ENCODE measurements around the gene ACACA. TPM values are rescaled to one million over a fixed set of nuclear protein-coding genes. Genes with fewer than 3 reads are reported as not detected.
"Not testable (repeated sequence)": the region's sequence is repeated elsewhere in the genome, so short reads cannot be mapped to it uniquely, and the experiment has no call there.

The ACACA gene
- total RNA-seq, 2 experiments from 2014 or later = 52.6 to 59.8 TPM

DNA sequence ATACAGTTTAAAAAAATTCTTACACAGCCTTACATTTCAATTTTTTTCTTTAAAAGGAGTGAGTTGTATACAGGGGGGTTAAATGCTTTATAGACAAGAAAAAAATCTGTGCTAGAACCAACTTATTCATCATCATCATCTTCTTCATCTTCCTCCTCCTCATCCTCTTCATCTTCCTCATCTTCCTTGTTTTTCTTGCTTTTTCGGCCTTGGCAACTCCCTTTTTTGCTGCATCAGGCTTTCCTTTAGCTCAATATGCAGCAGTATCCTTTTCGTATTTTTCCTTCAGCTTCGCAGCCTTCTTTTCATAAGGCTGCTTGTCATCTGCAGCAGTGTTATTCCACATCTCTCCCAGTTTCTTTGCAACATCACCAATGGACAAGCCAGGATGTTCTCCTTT, 263.1 kb downstream of the ACACA start:
- H3K4me3 Mint-ChIP-seq; H3K27me3 Mint-ChIP-seq (ENCODE audit: low read depth); H3K27ac Mint-ChIP-seq; DNase-seq; intact Hi-C loops (cut with micrococcal nuclease); CTCF ChIA-PET; H3K9me3 Mint-ChIP-seq: not testable (repeated sequence)
- Mint-ChIP-seq H3K4me1 (ENCODE audit: low read depth) (peaks cover 13% of the 10 kb centered on the region), H3K36me3 (ENCODE audit: low read depth) (peaks cover 26% of the 10 kb centered on the region)

GRCh38 chr17:37142294-37142896, 264.2 kb downstream of the ACACA start:
- CTCF ChIA-PET = no interaction called here

DNA sequence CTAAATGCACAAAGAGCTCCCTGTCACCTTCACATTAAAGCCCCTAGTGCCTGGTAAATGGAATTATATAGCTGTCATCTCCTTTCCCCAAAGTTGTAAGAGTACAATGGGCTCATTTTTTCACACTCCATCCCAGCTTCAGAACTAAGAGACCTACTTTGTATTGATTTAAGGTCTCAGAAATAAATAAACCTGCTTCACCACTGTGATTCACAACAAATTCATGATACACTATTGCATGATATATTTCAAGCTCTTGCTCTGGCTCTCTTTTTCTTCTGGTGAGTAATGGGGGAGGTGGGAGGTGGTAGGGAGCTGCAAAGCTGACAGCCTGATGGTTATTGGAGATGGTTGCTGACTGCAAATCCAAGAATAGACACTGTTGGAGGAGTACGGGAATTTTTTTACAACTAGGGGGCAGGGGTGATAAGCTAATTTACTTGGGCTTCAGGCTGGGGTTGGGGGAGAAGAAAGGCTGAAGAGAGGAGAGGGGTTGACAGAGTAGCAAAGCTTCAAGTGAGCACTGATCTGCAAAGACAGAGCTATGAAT, 268.0 kb downstream of the ACACA start:
- no peak for DNase-seq
- intact Hi-C loops (cut with micrococcal nuclease) = no loop called here
- no peaks in the 10 kb centered on the region for H3K9me3 Mint-ChIP-seq
- H3K4me1 Mint-ChIP-seq (ENCODE audit: low read depth) = peaks cover 2% of the 10 kb centered on the region
- H3K27me3 Mint-ChIP-seq (ENCODE audit: low read depth) = no peaks in the 10 kb centered on the region
- peaks cover 9% of the 10 kb centered on the region for H3K36me3 Mint-ChIP-seq (ENCODE audit: low read depth)
- H3K4me3 Mint-ChIP-seq = no peak overlapping the region
- CTCF ChIA-PET = no interaction called here
- no peak overlapping the region for H3K27ac Mint-ChIP-seq

More at GRCh38 chr17:37142294-37142896, 264.2 kb downstream of the ACACA start:
- Mint-ChIP-seq H3K4me1 (ENCODE audit: low read depth) (peaks cover 9% of the 10 kb centered on the region), H3K27me3 (ENCODE audit: low read depth) (no peaks in the 10 kb centered on the region), H3K27ac (no peak overlapping the region), H3K9me3 (no peaks in the 10 kb centered on the region), H3K36me3 (ENCODE audit: low read depth) (peaks cover 29% of the 10 kb centered on the region), H3K4me3 (no peak overlapping the region)
- intact Hi-C loops (cut with micrococcal nuclease) = no loop called here
- DNase-seq = no peak

DNA sequence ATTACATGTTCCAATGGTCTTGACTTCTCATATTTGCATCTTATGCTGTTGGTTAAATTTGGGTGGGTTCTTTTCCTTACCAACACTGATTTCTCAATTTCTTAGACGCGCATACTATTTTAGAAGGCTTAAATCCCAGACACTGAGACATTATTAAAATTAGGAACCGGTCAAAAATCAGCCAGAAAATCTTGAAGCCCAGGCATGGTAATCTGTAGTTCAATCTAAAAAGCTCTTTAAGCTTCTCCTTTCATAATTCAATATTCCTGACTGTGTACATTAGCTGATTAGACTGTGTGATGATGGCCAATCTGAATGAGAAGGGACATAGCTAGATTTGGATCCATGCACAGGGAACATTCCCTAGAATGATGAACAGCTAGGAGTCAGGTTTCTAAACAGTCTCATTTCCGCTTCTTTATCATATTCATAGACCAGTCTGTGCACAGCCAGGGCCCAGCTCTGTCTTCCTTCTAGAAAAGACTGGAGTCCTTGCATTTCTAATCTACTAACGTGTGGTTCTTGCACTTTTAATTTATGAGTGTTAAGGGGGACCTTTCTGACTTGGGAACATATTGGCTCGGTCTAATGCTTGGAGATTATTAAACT, 268.6 kb downstream of the ACACA start:
- H3K9me3 Mint-ChIP-seq = no peaks in the 10 kb centered on the region
- H3K27ac Mint-ChIP-seq = no peak overlapping the region
- no peaks in the 10 kb centered on the region for H3K27me3 Mint-ChIP-seq (ENCODE audit: low read depth)
- H3K4me3 Mint-ChIP-seq = no peak overlapping the region
- H3K4me1 Mint-ChIP-seq (ENCODE audit: low read depth) = peaks cover 2% of the 10 kb centered on the region
- no peak for DNase-seq
- peaks cover 9% of the 10 kb centered on the region for H3K36me3 Mint-ChIP-seq (ENCODE audit: low read depth)
- CTCF ChIA-PET = no interaction called here
- intact Hi-C loops (cut with micrococcal nuclease) = no loop called here

- Mint-ChIP-seq H3K4me3 (no peak overlapping the region), H3K4me1 (ENCODE audit: low read depth) (peaks cover 2% of the 10 kb centered on the region), H3K36me3 (ENCODE audit: low read depth) (peaks cover 6% of the 10 kb centered on the region), H3K27me3 (ENCODE audit: low read depth) (no peaks in the 10 kb centered on the region), H3K9me3 (no peaks in the 10 kb centered on the region), H3K27ac (no peak overlapping the region)
- intact Hi-C loops (cut with micrococcal nuclease) = no loop called here
- DNase-seq = no peak
- CTCF ChIA-PET = no interaction called here
Observed at GRCh38 chr17:37137070-37137610, 269.5 kb downstream of the ACACA start.

GRCh38 chr17:37135576-37135975, 271.1 kb downstream of the ACACA start:
- Mint-ChIP-seq H3K36me3 (ENCODE audit: low read depth) (peaks cover 9% of the 10 kb centered on the region), H3K4me3 (no peak overlapping the region), H3K9me3 (no peaks in the 10 kb centered on the region), H3K27ac (no peak overlapping the region), H3K27me3 (ENCODE audit: low read depth) (no peaks in the 10 kb centered on the region), H3K4me1 (ENCODE audit: low read depth) (peaks cover 2% of the 10 kb centered on the region)
- no peak for DNase-seq
- CTCF ChIA-PET = interaction anchor here (0.6 kb wide), 1 partner anchor 1836 kb away, joined by 3 read pairs; no protein-coding TSS in a partner anchor
- intact Hi-C loops (cut with micrococcal nuclease) = no loop called here

- peaks cover 2% of the 10 kb centered on the region for H3K4me1 Mint-ChIP-seq (ENCODE audit: low read depth)
- peaks cover 14% of the 10 kb centered on the region for H3K36me3 Mint-ChIP-seq (ENCODE audit: low read depth)
- CTCF ChIA-PET = no interaction called here
- no peaks in the 10 kb centered on the region for H3K9me3 Mint-ChIP-seq
- H3K27me3 Mint-ChIP-seq (ENCODE audit: low read depth) = no peaks in the 10 kb centered on the region
- intact Hi-C loops (cut with micrococcal nuclease) = no loop called here
- H3K27ac Mint-ChIP-seq = no peak overlapping the region
- no peak overlapping the region for H3K4me3 Mint-ChIP-seq
- no peak for DNase-seq
Observed at GRCh38 chr17:37134050-37134449, 272.6 kb downstream of the ACACA start.

GRCh38 chr17:37133136-37133535, 273.5 kb downstream of the ACACA start:
- Mint-ChIP-seq H3K27me3 (ENCODE audit: low read depth) (no peaks in the 10 kb centered on the region), H3K27ac (no peak overlapping the region), H3K4me1 (ENCODE audit: low read depth) (peaks cover 2% of the 10 kb centered on the region), H3K9me3 (no peaks in the 10 kb centered on the region), H3K36me3 (ENCODE audit: low read depth) (peaks cover 14% of the 10 kb centered on the region), H3K4me3 (no peak overlapping the region)
- intact Hi-C loops (cut with micrococcal nuclease) = no loop called here
- DNase-seq = no peak
- CTCF ChIA-PET = no interaction called here

DNA sequence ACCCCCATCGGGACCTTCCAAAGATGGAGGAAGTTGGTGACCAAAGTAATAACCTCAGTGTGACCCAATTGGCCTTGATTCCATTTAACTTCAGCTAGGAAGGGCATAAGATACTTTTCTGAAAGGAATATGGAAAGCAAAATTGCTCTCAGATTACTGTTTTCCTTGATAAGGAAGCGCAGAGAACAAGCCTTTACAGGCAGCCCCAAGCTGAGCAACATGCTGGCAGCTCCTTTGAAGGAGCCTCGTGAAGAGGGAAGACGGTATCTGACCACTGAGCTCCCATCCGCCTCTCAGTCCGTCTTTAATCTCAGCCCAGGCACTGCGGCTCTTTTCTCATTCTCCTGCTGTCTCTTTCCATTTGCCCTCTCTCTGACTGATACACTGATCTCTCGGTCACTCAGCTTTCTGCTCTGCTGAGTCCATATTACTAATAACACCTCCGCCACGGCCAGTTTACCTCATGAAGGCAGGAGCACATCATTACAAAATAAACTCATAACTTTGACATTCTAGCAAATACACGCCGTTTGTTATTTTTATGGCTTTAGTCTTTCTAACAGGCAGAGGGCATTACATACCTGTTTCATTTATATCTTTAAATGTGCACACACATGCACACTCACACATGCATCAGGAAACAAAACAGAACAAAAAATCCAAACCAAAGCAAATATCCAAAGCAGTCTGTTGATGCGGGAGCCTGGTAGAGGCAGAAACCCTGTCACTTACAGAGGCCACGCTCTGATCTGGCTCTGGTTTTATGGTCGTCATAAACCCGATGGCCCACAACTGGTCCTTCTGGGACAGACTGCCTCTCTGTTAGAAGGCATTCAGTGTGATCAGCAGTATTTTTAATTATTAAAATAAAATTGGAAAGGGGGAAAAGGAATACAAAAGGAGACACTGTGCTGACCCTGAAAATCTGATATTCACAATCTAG, 274.7 kb downstream of the ACACA start:
- peaks cover 14% of the 10 kb centered on the region for H3K36me3 Mint-ChIP-seq (ENCODE audit: low read depth)
- H3K4me1 Mint-ChIP-seq (ENCODE audit: low read depth) = peaks cover 2% of the 10 kb centered on the region
- DNase-seq = no peak
- no peaks in the 10 kb centered on the region for H3K9me3 Mint-ChIP-seq
- no peaks in the 10 kb centered on the region for H3K27me3 Mint-ChIP-seq (ENCODE audit: low read depth)
- no peak overlapping the region for H3K4me3 Mint-ChIP-seq
- CTCF ChIA-PET = no interaction called here
- H3K27ac Mint-ChIP-seq = no peak overlapping the region
- intact Hi-C loops (cut with micrococcal nuclease) = no loop called here

DNA sequence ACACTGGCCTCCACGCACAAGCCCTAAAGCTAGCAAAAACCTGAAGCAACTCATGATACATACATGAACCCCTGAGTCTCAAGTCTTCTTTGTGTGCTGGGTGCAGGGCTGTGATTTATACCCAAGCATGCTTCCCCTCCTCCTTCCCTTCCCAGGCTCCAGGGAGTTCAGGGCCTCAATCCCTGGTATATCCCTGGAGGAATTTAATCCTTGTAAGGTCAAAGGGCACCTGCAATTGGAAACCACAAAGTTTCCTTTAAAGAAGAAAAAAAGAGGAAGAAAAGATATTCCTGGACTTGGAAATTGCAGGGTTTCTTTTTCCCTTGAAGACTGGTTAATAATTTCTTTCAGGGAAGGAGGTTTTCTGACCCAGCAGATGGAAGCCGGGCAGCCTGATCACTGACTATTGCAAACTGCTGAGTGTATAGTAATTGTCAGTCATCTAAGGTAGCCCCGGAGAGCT, 275.6 kb downstream of the ACACA start:
- Mint-ChIP-seq H3K9me3 (no peaks in the 10 kb centered on the region), H3K4me1 (ENCODE audit: low read depth) (peaks cover 2% of the 10 kb centered on the region), H3K36me3 (ENCODE audit: low read depth) (peaks cover 22% of the 10 kb centered on the region), H3K4me3 (no peak overlapping the region), H3K27me3 (ENCODE audit: low read depth) (no peaks in the 10 kb centered on the region), H3K27ac (no peak overlapping the region)
- CTCF ChIA-PET = no interaction called here
- no peak for DNase-seq
- intact Hi-C loops (cut with micrococcal nuclease) = no loop called here

GRCh38 chr17:37124821-37125173, 281.8 kb downstream of the ACACA start:
- Mint-ChIP-seq H3K4me1 (ENCODE audit: low read depth) (no peaks in the 10 kb centered on the region), H3K36me3 (ENCODE audit: low read depth) (peaks cover 60% of the 10 kb centered on the region), H3K27me3 (ENCODE audit: low read depth) (no peaks in the 10 kb centered on the region), H3K9me3 (no peaks in the 10 kb centered on the region), H3K4me3 (no peak overlapping the region), H3K27ac (no peak overlapping the region)
- CTCF ChIA-PET = no interaction called here
- intact Hi-C loops (cut with micrococcal nuclease) = no loop called here
- no peak for DNase-seq

Data from activated naive CD4-positive, alpha-beta T cell treated with anti-CD3 and anti-CD28 coated beads for 36 hours (primary cell).